Fibroblast of villous mesenchyme (primary cell): ENCODE data around the gene TSPEAR. TPM values are rescaled to one million over a fixed set of nuclear protein-coding genes. Genes with fewer than 3 reads are reported as not detected.
"Not testable (repeated sequence)": the region's sequence is repeated elsewhere in the genome, so short reads cannot be mapped to it uniquely, and the experiment has no call there.

ENCODE experiments used
- DNase-seq: peaks from one replicate; pipeline ENCODE4 v3.0.0-alpha.2; 2010; ENCODE audit warnings: low read depth
- H3K4me3 ChIP-seq: 2 replicates; pipeline ENCODE4 v1.5.1; 2011; ENCODE audit warnings: low read depth, mild to moderate bottlenecking, low read length
- CTCF ChIP-seq: IDR thresholded peaks from 2 replicates; pipeline ENCODE4 v1.5.1; 2012; ENCODE audit warnings: low read depth, mild to moderate bottlenecking, low read length; ENCODE audit not compliant: insufficient read depth
- total RNA-seq: library from RNA; depleted of rRNA; stranded (reverse); fragments of >200 nt; gene quantifications from 2 replicates; pipeline ENCODE4 v1.2.3, GENCODE V29; 2012

TSPEAR gene
- total RNA-seq, 1 donor, result not detected

- no peak for TF ChIP-seq CTCF
- no peak for DNase-seq
- no peak within 1 kb of the TSS for H3K4me3 ChIP-seq
These were observed 159.9 kb downstream of the TSPEAR start, which contains the start of gene KRTAP10-2 for GRCh38 chr21:44551340-44551961. KRTAP10-2 (minus strand) TSS chr21:44551505; CDS start chr21:44551458, 47 bp downstream.

- no peak overlapping the region for H3K4me3 ChIP-seq
- DNase-seq, result no peak
- TF ChIP-seq CTCF, result no peak
These were observed 160.6 kb downstream of the TSPEAR start for GRCh38 chr21:44550807-44551206.

- not testable (repeated sequence) for H3K4me3 ChIP-seq, DNase-seq
These were observed 161.1 kb downstream of the TSPEAR start for GRCh38 chr21:44550285-44550684.

GRCh38 chr21:44549525-44550211, 161.7 kb downstream of the TSPEAR start:
- DNase-seq, result no peak
- no peak for TF ChIP-seq CTCF

GRCh38 chr21:44548922-44549321, 162.4 kb downstream of the TSPEAR start:
- H3K4me3 ChIP-seq, result no peak overlapping the region
- TF ChIP-seq CTCF, result no peak
- DNase-seq, result no peak

More at GRCh38 chr21:44549525-44550211, 161.7 kb downstream of the TSPEAR start:
- H3K4me3 ChIP-seq, result no peak overlapping the region

GRCh38 chr21:44548381-44548780, 163.0 kb downstream of the TSPEAR start:
- no peak for TF ChIP-seq CTCF
- no peak for DNase-seq
- H3K4me3 ChIP-seq, result no peak overlapping the region

GRCh38 chr21:44547656-44548331, 163.6 kb downstream of the TSPEAR start:
- no peak for TF ChIP-seq CTCF
- no peak overlapping the region for H3K4me3 ChIP-seq
- no peak for DNase-seq
